Stimulated activated CD8-positive, alpha-beta memory T cell treated with anti-CD3 and anti-CD28 coated beads, Interleukin-7, amount 100 ng/mL, for 24 hours (primary cell): ENCODE measurements around the gene KCNH8.
"Not testable (repeated sequence)": the region's sequence is repeated elsewhere in the genome, so short reads cannot be mapped to it uniquely, and the experiment has no call there.

Experiments
- DNase-seq: peaks from one replicate; pipeline ENCODE4 v3.0.0-alpha.2; 2020; ENCODE audit warnings: low read depth

The KCNH8 gene

DNA sequence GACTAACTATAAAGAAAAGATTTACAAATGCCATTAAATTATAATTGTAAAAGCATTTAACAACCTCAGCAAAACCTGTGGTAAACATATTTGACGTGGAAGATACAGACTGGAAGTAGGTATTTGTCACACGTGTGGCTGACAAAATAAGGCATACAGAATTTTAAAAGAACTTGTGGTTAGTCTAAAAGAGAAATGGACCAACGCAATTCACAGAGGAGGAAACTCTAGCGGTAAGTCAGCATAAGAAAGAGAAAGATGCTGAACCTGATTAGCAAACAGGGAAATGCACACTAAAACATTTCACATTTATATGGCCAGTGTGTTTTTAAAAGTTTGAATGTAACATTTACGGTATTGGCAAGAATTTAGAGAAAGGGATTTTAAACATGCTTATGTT, 35.3 kb downstream of the KCNH8 start:
- DNase-seq, result no peak

DNA sequence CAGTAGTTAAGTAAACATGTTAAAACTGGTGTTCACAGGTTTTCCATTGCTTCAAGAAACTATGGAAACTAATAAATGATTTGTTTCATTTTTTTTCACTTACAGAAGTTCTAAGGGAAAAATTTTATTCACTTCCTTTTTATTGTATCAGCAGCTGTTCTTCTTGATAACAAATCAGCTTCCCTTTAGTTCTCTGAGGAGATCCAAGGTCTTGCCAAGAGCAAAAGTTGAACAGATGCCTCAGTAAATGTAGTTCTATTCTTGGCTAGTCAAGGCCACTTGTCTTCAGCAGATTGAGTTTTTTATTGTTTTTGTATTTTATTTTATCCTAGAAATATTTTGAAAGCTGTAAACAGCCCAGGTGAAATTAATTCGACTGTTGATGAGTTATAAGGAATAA, 41.8 kb downstream of the KCNH8 start:
- no peak for DNase-seq

DNA sequence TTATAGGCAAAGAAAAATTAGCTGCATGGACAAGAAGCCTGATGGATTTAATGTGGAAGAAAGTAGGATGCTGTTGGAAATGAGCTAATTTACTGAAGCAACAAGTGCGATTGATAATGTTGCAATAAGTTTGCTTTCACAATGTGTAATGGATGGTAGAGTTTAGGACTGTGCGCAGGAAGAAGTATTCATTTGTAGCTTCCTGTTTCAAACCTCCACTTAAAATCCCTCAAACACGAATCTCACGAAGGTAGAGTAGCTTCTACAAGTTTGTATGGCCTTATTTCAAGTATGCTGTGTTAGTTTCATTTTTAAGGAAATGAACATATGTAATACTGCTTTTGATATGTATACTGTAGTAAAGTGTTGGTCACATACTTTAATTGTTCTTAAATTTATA, 42.3 kb downstream of the KCNH8 start:
- no peak for DNase-seq

DNA sequence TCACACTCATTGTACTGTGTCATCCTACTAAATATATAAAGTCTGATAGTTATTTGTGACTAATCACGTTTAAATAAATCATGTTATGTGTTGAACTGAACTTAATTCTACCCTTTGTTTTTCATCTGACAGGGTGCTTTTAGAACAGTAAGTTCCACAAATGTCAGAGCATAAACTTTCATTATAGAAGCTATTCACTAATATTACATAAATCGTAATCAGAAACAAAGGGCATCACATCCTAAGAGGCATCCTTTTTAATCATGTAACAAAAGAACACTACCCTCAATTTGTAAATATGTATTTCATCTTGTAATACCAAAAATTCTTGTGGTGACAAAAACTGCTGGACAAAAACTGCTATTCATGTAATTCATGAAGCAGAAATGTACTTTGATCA, 50.8 kb downstream of the KCNH8 start:
- DNase-seq, result no peak

DNA sequence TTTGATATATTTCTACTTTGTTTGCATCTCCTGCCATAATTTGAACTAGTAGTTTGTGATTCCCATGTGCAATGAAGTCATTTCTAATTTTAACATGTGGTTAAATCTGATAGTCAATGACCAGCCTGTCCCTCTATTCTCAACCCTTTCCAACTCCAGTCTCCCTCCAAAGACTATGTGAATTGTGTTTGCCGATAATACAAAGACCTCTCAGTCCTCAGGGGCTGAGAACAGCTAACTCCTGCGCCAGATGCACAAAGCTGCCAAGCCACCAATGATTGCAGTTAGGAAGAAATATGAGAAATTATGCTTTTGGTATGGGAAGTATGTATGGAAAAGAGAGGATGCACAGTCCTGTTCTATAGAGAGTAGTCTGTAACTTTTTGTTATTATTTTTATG, 54.0 kb downstream of the KCNH8 start:
- no peak for DNase-seq

DNA sequence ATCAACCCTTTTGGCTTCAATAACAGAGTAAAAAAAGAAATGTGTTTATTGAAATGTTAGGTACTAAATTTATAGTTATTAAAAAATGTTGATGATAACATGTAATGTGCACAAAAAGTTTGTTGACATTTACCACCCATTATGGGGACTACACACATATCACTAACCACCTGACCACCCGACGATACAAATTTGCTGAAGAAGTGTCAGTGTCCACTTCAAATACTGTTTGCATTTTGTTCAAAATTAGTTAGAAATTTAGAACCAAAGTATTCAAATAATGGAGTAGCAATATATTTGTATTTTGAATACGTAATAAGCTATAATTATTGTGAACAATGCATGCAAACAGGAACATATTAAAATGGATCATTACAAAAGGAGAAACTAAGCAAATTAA, 54.4 kb downstream of the KCNH8 start:
- no peak for DNase-seq

DNA sequence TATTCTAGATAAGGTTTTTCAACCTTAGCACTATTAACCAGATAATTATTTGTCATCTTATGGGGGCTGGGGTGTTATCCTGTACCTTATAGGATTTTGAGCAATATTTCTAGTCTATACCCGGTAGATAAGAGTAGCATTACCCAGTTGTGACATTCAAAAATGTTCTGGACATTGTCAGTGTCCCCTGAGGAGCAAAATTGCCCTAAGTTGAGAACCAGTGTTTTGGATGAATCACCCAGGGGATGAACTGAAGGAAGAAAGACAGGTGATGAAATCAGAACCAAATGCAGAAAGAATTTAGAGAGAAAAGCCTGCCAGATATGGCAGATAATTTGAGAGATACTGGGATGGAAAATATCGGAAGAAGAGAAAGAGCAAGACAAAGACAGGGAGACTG, 58.2 kb downstream of the KCNH8 start:
- no peak for DNase-seq

DNA sequence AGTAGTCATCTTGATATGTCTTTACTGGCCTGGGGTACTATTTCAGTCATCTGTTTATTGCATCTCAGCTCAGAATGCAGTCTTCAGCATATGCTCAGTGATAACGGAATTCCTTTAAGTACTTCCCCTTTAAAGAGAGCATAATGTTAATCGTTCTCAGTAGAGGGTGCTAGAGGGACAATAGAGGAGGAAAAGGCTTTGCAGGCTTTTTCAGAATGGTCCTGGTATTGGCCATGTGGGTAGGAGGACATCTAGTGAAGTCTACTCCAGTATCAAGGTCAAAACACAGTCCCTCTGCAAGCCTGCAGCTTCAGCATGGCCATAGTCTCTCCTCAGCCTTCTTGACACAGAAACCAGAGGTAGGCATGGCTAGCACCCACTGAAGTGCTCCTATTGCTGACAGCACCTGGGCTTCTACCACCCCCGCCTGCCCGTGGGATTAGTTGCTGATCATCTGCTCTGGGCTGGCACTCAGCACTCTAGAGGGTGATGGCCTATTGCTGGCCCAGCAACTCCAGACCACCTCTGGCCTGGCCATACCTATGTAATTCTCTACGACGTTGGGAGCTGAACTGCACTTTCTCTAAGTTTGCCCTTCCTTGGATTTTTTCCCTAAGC, 65.4 kb downstream of the KCNH8 start:
- DNase-seq, result no peak

DNA sequence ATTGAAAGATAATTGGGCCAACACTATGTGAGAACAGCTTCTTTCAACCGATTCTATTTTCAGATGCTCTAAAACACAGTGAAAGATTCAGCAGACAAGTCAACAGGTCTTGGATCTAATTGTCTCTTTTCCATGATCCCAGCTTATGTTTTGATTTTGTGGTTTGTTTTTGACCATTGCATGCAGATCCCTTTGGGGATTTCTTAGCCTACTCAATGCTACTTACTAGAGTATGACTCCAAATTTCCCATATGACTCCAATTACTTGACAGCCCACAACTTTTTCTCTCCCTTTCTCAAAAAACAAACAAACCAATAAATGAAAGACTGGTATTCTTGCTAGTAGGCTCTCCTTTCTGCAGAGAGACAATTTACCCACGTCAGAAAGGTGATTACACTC, 67.1 kb downstream of the KCNH8 start:
- DNase-seq, result no peak

DNA sequence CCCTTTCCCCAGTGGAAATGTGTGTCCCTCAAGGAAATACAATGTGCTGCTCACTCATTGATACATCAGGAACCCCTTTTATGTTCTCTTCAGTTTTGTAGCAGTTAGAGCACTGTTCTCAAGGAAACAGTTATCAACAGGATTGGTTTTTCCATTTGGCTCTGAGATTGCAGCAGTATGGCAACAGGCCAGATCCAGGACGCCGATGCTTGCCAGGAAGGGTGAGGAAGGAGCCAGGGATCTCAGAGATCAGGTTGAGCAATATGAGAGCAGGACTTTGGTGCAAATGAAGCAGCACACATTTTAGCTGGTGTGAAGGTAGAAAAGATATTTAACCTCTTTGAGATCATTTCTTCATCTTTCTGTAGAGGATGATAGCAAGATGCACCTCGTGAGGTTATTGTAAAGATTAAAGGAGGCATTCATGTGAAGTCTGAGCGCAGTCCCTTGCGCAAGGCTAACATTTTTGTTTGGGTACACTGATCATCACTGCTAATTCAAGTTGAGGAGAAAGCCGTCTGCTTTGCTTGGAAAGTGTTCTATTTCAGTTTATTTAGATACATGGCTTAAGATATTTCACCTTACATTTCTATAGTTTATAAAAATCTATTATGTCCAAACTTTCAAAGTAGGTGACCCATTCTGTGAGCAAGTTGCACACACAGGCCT, 68.5 kb downstream of the KCNH8 start:
- DNase-seq, result no peak

DNA sequence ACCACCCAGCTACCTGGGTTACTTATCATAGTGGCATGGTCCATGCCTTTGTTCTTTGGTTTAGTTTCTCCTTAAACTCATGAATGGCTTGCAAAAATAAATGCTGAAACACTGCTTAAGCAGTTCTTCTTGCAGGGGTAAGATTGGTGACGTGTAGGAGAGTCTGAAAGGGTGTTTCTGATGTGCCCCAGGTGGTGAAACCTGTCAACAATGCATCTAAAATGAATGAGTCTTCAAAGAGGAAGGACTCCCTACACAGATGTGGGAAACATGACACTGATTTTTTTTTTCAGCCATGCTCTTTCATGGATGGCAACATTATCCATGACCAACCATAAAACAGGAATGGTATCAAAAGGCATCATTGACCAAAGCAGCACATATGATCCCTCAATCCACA, 72.0 kb downstream of the KCNH8 start:
- no peak for DNase-seq

DNA sequence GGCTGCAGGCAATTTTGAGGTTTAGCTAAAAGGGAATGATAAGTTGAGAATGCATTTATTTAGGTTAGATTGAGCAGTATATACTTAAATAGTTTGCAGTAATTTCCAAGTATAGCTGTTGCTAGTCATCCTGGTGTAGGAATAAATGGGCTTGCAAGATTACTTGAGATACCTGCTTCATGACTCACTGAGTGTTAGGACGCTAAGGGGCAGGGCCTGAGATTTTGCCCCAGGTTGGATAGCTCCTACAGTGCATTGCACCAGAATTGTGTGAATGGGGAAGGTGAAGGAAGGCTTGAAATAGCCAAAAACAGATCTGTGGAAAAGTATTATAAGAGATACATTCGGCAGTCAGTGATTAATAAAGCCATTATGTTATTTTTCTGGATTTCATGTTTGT, 72.8 kb downstream of the KCNH8 start:
- DNase-seq, result no peak

DNA sequence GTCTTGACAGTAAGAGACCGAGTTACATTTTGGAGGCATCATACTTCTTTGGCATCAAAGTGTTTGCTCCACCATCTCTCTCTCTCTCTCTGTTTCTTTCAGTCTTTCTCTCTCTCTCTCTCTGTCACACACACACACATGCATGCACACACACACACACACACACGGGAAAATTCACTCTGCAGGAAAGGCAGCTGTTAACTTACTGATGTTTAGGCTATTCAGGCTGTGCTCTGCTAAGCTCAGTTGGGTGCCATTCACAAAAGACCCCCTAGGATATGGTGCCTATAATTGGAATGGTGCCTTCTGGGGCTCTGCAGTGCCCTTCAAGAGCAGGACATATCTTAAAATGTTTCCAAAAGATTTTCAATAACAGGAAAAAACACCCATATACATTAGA, 78.2 kb downstream of the KCNH8 start:
- DNase-seq, result no peak

DNA sequence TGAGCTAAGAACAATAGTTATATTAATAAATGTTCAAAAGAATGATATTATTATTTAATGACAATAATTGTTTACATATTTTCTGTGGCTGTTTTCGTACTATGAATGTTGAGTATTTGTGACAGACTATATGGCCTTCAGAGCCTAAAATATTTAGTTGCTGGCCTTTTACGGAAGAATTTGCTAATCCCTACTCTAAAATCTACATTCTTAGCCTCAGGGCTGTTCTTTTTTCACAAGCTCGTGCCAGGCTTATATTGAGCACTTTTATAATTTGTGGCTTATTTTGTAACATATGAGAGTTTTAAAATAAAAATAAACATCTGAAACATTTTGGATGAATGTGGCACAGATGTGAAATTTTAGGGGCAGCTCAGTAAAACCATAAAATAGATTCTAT, 79.9 kb downstream of the KCNH8 start:
- no peak for DNase-seq

DNA sequence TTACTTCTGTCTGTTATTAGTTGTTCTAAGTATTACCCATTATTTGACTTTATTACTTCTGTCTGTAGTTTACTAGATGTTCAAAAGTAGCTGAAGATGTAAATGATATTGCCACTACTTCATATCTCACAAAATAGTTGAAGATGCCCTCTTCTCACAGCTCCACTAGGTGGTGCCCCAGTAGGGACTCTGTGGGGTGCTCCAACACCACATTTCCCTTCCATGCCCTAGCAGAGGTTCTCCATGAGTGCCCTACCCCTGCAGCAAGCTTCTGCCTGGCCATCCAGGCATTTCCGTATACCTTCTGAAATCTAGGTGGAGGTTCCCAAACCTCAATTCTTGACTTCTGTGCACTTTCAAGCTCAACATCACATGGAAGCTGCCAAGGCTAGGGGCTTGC, 80.8 kb downstream of the KCNH8 start:
- no peak for DNase-seq

DNA sequence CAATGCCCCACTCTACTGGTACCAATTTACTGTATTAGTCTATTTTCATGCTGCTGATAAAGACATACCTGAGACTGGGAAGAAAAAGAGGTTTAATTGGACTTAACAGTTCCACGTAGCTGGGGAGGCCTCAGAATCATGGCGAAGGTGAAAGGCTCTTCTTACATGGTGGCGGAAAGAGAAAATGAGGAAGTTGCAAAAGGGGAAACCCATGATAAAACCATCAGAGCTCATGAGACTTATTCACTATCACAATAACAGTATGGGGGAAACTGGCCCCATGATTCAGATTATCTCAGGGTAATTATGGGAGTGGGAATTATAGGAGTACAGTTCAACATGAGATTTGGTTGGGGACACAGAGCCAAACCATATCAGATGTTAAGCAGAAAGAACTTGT, 81.6 kb downstream of the KCNH8 start:
- not testable (repeated sequence) for DNase-seq

DNA sequence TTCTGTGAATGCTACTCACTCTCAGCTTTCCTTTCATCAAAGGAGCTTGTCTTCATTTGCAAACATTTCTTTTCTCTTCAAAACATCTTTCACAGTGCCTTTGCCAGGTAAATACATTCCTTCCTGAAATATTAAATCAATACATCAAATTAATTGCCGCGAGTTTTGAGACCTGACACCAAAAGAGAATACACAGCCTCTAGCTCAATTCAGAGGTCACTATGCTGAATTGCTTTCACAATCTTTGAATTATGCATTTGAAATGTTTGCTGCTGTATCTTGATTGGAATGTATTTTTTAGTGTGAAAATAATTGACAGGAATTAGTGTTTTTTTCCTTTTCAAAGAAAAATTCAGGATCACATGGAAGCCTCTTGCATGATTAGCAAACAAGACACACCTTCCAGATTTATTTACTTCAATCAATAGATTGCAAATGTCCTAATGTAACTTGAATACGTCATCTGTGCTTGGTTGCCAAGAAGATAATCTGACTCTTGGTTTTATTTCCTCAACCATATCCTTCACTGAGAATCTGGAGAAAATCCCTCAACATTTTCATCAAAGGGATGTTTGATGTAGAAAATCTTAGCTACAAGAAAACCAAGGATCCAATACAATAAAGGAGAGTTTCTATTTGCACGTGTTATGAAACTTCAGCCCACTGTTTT, 83.6 kb downstream of the KCNH8 start:
- DNase-seq, result no peak

DNA sequence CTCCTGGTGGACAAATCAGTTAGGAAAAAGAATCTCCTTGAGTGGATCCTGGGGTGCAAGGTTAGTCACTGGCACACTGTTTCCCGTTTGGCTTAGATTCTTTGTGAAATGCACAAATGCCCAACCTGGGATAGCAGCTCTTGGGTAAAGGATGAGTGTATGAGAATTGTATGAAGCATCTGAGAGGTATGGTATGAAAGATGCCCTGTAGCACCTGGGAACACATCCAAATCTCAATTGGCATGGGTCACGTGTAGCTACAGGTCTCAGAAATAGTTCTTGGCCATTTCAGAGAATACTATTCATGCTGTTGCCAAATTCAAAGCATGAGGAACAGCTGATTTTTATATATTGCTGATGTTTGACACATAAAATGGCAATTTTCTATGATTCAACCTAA, 84.3 kb downstream of the KCNH8 start:
- no peak for DNase-seq

DNA sequence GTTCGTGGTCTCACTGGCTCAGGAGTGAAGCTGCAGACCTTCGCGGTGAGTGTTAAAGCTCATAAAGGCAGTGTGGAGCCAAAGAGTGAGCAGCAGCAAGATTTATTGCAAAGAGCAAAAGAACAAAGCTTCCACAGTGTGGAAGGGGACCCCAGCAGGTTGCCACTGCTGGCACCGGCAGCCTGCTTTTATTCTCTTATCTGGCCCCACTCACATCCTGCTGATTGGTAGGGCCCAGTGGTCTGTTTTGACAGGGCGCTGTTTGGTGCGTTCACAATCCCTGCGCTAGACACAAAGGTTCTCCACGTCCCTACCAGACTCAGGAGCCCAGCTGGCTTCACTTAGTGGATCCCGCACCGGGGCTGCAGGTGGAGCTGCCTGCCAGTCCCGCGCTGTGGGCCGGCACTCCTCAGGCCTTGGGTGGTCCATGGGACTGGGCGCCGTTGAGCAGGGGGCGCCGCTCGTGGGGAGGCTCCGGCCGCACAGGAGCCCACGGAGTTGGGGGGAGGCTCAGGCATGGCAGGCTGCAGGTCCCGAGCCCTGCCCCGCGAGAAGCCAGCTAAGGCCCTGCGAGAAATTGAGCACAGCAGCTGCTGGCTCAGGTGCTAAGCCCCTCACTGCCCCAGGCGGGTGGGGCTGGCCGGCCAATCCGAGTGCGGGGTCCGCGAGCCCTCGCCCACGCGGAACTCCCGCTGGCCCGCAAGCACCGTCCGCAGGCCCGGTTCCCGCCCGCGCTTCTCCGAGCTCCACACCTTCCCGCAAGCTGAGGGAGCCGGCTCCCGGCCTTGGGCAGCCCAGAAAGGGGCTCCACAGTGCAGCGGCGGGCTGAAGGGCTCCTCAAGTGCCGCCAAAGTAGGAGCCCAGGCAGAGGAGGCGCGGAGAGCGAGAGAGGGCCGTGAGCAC, 85.8 kb downstream of the KCNH8 start:
- not testable (repeated sequence) for DNase-seq

DNA sequence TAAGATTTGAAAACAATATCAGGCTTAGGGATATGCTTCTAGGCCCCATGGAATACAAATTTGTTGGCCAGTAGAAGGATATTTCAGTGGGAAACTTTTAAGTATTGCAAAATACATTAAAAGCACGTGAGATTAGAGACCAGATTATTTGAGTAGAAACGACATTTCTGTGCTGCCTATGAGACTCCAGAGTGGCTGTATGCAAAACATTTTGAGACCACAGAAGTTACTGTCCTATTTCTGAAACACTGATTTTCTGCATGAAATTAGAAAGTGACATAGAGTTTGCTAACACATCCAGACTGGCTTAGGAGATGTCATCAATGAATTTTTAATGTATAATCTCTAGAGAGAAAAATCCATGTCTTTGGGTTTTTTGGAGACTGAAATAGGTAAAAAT, 99.8 kb downstream of the KCNH8 start:
- DNase-seq, result no peak

DNA sequence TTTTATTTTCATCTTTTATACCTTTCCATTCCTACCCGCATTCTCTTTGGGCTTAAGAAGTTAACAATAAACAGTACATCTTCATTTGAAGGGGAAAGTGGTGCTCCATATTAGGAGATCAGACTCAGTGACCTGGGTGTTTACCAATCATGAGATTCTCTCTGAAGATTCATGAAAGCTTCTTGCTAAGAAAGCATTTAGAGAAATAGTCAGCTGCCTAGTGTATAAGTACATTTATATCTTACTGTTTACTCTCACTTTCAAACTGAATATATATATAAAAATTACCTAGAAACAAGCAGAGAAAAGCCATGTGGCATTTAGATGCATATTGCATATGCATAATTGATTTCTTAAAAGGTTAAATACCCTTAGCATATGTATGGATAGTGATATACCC, 100.5 kb downstream of the KCNH8 start:
- DNase-seq, result no peak

DNA sequence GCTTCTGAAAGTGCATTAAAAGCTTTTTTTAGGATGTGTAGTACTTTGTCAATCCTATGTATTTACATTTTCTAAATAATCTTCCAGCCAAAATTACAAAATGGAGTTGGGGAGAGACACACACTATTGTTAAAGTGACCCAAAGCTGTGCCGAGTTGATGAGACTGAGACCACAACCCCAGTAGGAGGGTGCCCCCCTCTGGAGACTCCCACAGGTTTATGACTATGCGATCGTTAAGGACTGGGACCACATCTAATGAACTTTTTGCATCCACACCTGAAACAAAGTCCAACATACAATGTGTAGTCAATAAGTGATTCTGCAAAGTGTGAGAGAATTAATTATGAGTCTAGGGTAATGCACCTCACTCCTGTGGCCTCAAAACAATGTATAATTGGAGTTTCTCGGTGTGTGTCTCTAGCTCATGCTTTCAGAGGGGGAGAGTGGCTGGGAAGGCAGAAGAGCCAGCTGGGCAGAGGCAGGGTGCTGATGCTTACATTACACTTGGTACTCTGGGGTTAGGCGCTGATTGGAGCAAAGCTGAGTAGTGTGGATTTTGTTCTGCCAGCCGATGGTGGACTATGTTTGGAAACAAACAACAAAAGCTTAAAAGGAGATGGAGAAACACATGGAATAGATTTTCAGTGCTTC, 102.8 kb downstream of the KCNH8 start:
- no peak for DNase-seq
